ENCODE results near the gene NCS1.

The NCS1 gene

DNA sequence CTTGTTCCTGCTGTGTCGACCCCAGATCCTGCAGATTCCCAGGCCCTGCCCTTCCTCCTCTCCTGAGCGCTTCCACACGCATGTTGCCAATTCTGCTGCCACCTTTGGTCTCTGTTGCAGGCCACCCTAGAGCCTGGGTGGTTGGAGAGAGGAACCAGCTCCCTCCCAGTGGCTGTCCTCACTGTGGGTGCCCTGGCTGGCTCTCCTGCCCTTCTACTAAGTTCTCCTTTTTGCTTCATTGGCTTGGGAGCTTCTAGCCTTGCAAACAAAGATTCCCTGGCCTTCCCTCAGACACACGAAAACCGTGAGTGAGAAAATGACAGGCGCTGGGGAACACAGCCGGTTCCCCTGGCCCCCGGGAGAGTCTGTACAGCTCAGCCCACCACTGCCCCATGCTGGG, 14.2 kb upstream of the NCS1 start:
- TF ChIP-seq CEBPB (IDR thresholded peaks at IDR 0.05) (no peak), TCF12 (IDR thresholded peaks at IDR 0.05; ENCODE audit: low read depth) (no peak), FOXM1 (IDR thresholded peaks at IDR 0.05; ENCODE audit: borderline replicate concordance, low read depth) (no peak), CREB1 (IDR thresholded peaks at IDR 0.05; ENCODE audit: low read depth) (no peak), YY1 (IDR thresholded peaks at IDR 0.05; ENCODE audit: low read depth) (no peak), RAD21 (IDR thresholded peaks at IDR 0.05; ENCODE audit: low read depth) (no peak)
- TF ChIP-seq, protein P1, sequence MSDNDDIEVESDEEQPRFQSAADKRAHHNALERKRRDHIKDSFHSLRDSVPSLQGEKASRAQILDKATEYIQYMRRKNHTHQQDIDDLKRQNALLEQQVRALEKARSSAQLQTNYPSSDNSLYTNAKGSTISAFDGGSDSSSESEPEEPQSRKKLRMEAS (IDR thresholded peaks at IDR 0.05): no peak
- TF ChIP-seq, protein P2, sequence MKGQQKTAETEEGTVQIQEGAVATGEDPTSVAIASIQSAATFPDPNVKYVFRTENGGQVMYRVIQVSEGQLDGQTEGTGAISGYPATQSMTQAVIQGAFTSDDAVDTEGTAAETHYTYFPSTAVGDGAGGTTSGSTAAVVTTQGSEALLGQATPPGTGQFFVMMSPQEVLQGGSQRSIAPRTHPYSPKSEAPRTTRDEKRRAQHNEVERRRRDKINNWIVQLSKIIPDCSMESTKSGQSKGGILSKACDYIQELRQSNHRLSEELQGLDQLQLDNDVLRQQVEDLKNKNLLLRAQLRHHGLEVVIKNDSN (IDR thresholded peaks at IDR 0.05): no peak
- TF ChIP-seq, protein P3, sequence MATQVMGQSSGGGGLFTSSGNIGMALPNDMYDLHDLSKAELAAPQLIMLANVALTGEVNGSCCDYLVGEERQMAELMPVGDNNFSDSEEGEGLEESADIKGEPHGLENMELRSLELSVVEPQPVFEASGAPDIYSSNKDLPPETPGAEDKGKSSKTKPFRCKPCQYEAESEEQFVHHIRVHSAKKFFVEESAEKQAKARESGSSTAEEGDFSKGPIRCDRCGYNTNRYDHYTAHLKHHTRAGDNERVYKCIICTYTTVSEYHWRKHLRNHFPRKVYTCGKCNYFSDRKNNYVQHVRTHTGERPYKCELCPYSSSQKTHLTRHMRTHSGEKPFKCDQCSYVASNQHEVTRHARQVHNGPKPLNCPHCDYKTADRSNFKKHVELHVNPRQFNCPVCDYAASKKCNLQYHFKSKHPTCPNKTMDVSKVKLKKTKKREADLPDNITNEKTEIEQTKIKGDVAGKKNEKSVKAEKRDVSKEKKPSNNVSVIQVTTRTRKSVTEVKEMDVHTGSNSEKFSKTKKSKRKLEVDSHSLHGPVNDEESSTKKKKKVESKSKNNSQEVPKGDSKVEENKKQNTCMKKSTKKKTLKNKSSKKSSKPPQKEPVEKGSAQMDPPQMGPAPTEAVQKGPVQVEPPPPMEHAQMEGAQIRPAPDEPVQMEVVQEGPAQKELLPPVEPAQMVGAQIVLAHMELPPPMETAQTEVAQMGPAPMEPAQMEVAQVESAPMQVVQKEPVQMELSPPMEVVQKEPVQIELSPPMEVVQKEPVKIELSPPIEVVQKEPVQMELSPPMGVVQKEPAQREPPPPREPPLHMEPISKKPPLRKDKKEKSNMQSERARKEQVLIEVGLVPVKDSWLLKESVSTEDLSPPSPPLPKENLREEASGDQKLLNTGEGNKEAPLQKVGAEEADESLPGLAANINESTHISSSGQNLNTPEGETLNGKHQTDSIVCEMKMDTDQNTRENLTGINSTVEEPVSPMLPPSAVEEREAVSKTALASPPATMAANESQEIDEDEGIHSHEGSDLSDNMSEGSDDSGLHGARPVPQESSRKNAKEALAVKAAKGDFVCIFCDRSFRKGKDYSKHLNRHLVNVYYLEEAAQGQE (IDR thresholded peaks at IDR 0.05; ENCODE audit: low read depth): no peak

DNA sequence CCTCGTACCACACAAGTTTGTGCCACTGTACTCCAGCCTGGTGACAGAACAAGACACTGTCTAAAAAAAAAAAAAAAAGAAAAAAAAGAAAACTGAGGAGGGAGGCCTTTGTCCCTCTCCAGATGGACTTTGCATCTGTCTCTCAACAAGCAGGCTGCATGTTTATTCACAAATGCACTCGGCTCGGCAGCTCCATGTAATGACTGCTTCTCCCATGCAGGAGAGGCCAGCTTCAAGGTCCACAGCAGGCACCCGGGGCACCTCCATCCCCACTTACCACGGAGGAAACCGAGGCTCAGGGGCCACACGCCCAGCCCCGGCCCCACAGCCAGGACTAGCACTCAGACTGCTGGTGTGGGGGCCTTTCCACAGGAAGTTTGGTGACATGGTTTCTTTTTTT, 13.1 kb upstream of the NCS1 start:
- no peak for TF ChIP-seq RAD21 (IDR thresholded peaks at IDR 0.05; ENCODE audit: low read depth)
- TF ChIP-seq, protein P1 (IDR thresholded peaks at IDR 0.05): no peak
- no peak for TF ChIP-seq CEBPB (IDR thresholded peaks at IDR 0.05)
- TF ChIP-seq EP300 (IDR thresholded peaks at IDR 0.05; ENCODE audit: borderline replicate concordance): no peak
- TF ChIP-seq FOXM1 (IDR thresholded peaks at IDR 0.05; ENCODE audit: borderline replicate concordance, low read depth): no peak
- TF ChIP-seq TEAD4 (IDR thresholded peaks at IDR 0.05): no peak
- no peak for TF ChIP-seq ZBTB7A (IDR thresholded peaks at IDR 0.05; ENCODE audit: low read depth)
- TF ChIP-seq TCF12 (IDR thresholded peaks at IDR 0.05; ENCODE audit: low read depth): no peak
- TF ChIP-seq, protein P3 (IDR thresholded peaks at IDR 0.05; ENCODE audit: low read depth): no peak
- TF ChIP-seq YY1 (IDR thresholded peaks at IDR 0.05; ENCODE audit: low read depth): no peak
- TF ChIP-seq CREB1 (IDR thresholded peaks at IDR 0.05; ENCODE audit: low read depth): no peak
- TF ChIP-seq, protein P2 (IDR thresholded peaks at IDR 0.05): no peak
- TF ChIP-seq TAF1 (IDR thresholded peaks at IDR 0.05; ENCODE audit: low read depth): no peak
- no peak for TF ChIP-seq NFIC (IDR thresholded peaks at IDR 0.05)
- no peak for TF ChIP-seq EGR1 (IDR thresholded peaks at IDR 0.05)

DNA sequence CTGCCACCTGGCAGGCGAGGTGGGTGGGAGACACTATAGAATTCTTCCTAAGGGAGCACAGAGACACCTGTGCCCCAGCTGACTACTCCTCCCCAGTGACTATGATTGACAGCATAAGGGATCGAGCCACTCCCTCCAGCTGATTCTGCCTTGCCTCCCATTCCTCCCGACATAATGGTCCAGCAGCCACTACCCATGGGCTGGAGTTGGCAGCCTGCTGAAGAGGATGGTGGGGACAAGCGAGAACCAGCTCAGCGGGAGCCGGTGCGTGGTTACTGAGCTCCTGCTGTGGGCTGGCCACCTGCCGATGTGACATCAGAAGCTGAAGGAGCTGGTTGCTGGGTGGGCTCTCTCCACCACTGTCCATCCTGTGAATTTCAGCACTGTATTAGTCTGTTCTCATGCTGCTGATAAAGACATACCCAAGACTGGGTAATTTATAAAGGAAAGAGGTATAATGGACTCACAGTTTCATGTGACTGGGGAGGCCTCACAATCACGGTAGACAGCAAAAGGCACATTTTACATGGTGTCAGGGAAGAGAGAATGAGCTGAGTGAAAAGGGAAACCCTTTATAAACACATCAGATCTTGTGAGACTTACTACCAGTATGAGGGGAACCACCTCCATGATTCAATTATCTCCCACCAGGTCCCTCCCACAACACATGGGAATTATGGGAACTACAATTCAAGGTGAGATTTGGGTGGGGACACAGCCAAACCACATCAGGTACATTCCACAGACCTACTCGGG, 12.1 kb upstream of the NCS1 start:
- TF ChIP-seq, protein P1 (IDR thresholded peaks at IDR 0.05): peak; percentile 12; the same call in 1 of the 2 replicates
- TF ChIP-seq EP300 (IDR thresholded peaks at IDR 0.05; ENCODE audit: borderline replicate concordance): peak; percentile 66; the same call in 1 of the 2 replicates
- no peak for TF ChIP-seq CREB1 (IDR thresholded peaks at IDR 0.05; ENCODE audit: low read depth)
- TF ChIP-seq TEAD4 (IDR thresholded peaks at IDR 0.05): peak; percentile 46; the same call in 1 of the 2 replicates
- no peak for TF ChIP-seq CEBPB (IDR thresholded peaks at IDR 0.05)
- TF ChIP-seq, protein P2 (IDR thresholded peaks at IDR 0.05): 0 out of 2 replicates have a peak, but pooled peaks have one; percentile 17
- TF ChIP-seq NFIC (IDR thresholded peaks at IDR 0.05): peak; percentile 90
- TF ChIP-seq RAD21 (IDR thresholded peaks at IDR 0.05; ENCODE audit: low read depth): peak; percentile 16; the same call in 1 of the 2 replicates
- peak; percentile 61 for TF ChIP-seq TCF12 (IDR thresholded peaks at IDR 0.05; ENCODE audit: low read depth)

DNA sequence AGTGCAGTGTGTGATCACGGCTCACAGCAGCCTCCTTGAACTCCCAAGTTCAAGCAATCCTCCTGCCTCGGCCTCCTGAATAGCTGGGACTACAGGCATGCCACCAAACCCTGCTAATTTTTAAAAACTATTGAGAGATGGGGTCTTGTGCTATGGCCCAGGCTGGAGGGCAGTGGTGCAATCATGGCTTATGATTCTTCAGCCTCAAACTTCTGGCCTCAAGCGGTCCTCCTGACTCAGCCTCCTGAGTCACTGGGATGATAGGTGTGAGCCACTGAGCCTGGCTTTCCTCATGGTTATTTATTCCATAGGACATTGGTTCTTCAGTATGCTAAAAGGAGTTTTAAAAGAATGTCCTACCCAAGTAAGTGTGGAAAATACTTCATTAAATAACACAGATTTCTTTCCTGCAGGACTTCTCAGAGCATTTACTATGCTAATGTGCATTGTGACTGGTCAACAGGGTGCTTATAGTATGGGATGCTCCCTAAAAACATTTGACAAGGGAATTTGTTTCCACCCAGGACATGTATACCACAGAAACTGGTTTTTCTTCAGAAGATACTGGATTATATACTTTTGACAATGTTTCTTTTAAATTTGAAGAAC, 11.2 kb upstream of the NCS1 start:
- TF ChIP-seq TEAD4 (IDR thresholded peaks at IDR 0.05) (no peak), CEBPB (IDR thresholded peaks at IDR 0.05) (no peak), CREB1 (IDR thresholded peaks at IDR 0.05; ENCODE audit: low read depth) (no peak), RAD21 (IDR thresholded peaks at IDR 0.05; ENCODE audit: low read depth) (no peak), EP300 (IDR thresholded peaks at IDR 0.05; ENCODE audit: borderline replicate concordance) (no peak), EGR1 (IDR thresholded peaks at IDR 0.05) (no peak), ZBTB7A (IDR thresholded peaks at IDR 0.05; ENCODE audit: low read depth) (no peak)
- TF ChIP-seq, protein P2 (IDR thresholded peaks at IDR 0.05): no peak
- TF ChIP-seq, protein P1 (IDR thresholded peaks at IDR 0.05): no peak

Measured in Ishikawa (cell line).